NAMALWA (cell line): Measurements from ENCODE around the gene NRXN3.

ENCODE experiments used
- DNase-seq: peaks from one replicate; pipeline ENCODE4 v3.0.0-alpha.2; 2015; ENCODE audit warnings: low spot score

Gene NRXN3

DNA sequence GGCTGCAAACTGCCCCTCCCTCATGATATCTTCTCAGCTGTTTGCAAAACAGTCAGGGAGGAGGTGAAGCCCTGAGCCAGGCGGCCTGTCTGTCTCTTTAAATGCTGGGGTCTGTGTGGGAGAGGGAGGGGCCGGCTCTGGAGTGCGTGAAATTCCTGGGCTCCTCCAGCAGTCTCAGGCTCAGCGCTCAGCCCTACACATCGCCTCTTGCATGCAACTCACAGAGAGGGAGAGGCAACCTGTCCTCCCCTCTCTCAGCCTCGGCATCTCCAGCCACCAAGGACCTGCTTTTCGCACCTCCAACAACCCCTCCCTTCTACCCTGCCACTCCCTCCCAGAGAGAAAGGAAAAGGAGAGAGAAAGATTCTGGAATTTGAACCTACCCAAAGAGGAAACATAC is at the start of gene NRXN3:
NRXN3 (plus strand) TSS at position 171 of the 400 bp plus-strand sequence. CDS start 72,721 bp downstream, outside the sequence.
- no peak for DNase-seq

- no peak for DNase-seq
These were observed 47.7 kb upstream of the NRXN3 start for GRCh38 chr14:78122436-78122835.

GRCh38 chr14:78123650-78124253 is 46.4 kb upstream of the NRXN3 start:
- no peak for DNase-seq

GRCh38 chr14:78127961-78128360 is 42.2 kb upstream of the NRXN3 start:
- no peak for DNase-seq

GRCh38 chr14:78129375-78129774 is 40.8 kb upstream of the NRXN3 start:
- no peak for DNase-seq

GRCh38 chr14:78130356-78130755 is 39.8 kb upstream of the NRXN3 start:
- no peak for DNase-seq

GRCh38 chr14:78131201-78131600 is 39.0 kb upstream of the NRXN3 start:
- DNase-seq: no peak

GRCh38 chr14:78131616-78132015 is 38.6 kb upstream of the NRXN3 start:
- DNase-seq: no peak

DNA sequence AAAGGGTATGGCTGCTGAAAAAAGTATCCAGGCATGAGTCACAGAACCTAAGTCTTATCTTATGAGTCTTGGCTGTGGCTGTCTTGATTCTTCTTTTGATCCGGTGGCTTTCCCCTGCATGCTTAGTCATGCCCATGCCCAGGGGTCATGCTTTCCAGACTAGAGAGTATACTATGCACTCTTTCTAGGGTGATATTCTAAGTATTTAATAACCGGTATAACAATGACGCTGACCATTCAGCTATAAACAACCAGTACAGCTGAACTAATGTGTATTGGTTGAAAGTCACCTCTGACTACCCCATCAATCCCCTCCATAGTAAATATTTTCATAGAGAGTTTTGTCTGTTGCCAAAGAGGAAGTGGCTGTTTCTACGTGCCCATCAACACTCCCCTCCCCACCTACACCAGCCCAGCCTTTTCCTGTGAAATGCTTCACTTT is 34.7 kb upstream of the NRXN3 start:
- no peak for DNase-seq

- DNase-seq: no peak
These were observed 33.5 kb upstream of the NRXN3 start for GRCh38 chr14:78136695-78137094.

DNA sequence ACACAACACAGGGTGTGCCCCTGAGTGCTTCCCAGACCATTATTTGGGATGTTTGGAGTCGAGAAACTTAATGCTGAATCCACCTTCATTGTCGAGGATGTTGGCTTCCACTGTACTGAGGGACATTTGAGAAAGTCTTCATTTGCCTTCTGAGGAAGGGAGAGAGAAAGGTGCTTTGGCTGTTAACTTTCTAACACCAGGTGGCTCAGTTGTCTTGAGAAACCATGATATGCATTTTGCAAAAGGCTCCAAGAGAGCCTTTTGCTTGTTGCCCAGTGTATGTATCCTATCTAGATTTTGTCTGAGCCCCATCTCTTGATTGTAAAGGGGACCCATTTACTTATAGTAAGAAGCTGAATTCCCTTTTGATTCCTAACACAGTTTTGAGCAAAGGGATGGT is 28.6 kb upstream of the NRXN3 start:
- DNase-seq: no peak

DNA sequence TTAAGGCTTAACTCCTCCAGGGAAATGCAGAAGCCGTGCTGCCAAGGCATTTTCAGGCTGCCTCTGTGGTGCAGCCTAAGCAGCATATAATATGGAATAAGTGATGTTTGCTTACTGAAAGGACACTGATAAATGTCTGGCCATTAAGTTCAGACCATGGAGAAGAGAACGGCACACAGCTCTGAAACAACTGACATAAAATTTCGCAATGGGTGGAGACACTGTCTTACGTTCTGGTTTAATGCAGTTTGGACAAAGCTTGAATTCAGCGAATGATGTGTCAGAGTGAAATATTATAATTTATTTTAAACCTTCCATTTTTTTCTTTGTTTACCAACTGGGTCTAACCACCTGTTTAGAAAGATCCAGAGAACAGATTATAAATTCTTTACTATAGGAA is 27.2 kb upstream of the NRXN3 start:
- no peak for DNase-seq

DNA sequence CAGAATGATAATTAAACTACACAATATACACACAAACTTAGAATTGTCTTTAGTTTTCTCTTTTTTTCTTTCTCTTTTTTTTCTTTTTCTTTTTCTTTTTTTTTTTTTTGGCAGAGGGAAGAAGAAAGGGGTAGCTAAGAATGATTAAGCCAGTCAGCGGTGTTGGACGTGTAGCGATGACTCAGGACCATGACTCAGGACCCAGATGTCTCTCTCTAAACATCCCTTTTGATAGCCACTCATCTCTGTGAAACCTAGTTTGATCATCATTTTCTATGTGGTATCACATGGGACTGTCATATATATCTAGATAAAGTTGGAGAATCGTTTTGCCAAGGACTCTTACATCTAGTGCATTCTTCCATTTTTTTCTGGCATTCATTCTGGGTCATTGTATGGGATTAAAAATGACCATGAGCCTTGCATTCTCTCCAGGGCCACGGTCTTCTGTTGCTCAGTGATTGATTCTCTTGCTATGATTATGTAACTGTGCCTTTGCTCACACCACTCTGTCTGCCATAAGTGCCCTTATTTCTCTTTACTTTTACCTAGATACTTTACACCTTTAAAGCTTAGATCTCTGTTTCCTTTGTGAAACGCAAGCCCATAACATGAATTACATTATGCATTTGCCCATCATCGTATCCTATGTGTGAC is 26.6 kb upstream of the NRXN3 start:
- no peak for DNase-seq

GRCh38 chr14:78152201-78153063 is 17.7 kb upstream of the NRXN3 start:
- DNase-seq: no peak

DNA sequence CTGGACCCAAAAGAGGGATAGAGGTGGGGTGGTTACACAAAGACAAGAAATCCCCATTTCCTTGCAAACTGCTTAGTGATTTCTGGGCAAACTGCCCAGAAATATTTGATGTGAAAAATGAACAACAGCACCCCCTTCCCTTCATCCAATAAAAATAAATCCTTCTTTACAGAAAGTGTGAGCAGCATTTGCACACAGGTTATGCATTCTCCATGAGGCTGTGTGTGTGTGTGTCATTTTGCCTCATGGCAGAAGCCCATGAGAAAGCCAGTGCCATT is 17.2 kb upstream of the NRXN3 start:
- DNase-seq: no peak

- no peak for DNase-seq
These were observed 15.3 kb upstream of the NRXN3 start for GRCh38 chr14:78154827-78155226.

DNA sequence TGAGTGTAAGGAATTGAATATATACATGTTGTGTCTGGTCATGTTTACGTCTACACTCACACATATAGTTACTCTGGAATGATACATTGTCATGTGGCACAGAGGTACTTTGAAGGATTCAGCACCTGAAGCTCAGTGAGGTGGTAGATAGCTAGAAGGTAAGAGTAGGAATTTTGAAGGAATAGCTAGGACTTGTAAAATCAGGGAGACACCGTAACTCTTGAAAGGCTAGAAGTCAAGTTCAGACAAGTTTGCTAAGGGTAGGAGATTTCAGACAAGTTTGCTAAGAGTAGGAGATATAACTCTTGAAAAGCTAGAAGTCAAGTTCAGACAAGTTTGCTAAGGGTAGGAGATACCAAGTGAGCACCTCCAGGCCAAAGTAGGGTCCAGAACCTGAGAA is 14.0 kb upstream of the NRXN3 start:
- no peak for DNase-seq

GRCh38 chr14:78157494-78158437 is 12.4 kb upstream of the NRXN3 start:
- DNase-seq: no peak

- DNase-seq: no peak
These were observed 8.0 kb upstream of the NRXN3 start for GRCh38 chr14:78162202-78162601.

DNA sequence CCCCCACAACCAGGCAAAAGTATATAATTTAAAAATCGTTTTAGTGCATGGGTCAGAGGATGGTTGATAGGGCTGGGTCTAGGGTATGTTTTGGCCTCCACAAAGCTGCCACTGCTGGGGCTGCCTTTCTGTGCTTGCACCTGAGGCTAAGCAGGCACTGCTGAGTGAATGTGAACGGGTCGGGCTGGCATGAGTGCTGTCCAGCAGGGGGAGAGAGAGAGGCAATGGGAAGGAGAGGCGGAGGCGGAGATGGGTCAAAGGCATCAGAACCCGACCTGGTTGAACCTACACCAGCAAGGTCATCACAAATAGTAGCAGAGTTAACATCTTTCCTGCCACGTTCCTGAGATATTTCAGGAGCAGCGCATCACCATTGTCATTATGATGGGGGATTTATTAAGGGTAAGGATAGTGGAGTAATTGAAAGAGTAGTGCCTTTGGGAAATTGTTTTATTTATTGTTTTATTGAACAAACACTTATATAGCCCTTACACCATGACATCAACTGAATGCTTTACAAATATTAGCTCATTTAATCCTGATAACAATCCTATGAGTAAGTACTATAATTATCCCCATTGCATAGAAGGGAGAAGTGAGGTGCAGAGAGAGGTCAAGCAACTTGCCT is 5.8 kb upstream of the NRXN3 start:
- DNase-seq: peak; percentile 57

- DNase-seq: no peak
These were observed 2.3 kb downstream of the NRXN3 start for GRCh38 chr14:78172428-78172827.
